ENCODE measurements around the gene REG1B. TPM values are rescaled to one million over a fixed set of nuclear protein-coding genes. Genes with fewer than 3 reads are reported as not detected.

REG1B gene
- total RNA-seq, 1 experiment from 2014 or later = not detected

DNA sequence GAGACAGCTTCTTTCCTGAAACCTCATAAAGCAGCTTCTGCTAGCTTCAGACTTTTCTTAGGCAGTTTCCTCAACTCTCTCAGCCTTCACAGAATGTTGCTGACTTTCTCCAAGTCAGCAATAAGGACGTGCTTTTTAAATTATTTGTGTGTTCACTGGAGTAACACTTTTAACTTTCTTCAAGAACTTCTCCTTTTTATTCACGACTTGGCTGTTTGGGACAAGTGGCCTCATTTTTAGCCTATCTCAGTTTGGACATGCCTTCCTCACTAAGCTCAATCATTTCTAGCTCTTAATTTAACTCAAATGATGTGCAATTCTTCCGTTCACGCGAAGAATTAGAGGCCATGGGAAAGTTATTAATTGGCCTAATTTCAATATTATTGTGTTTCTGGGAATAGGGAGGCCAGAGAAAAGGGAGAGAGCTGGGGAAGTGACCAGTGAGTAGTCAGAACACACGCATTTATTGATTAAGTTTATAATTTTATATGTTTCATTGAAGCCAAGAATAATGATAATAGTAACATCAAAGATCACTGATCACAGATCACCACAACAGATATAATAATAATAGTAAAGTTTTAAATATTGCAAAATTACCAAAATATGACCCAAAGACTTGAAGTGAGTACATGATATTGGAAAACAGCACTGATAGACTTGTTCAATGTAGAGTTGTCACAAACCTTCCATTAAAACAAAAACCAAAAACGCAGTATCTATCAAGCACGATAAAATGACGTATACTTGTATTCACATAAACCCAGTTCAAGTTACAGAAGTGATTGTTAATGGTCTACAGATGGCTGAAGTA is 37.3 kb upstream of the REG1B start:
- Mint-ChIP-seq H3K27me3 (ENCODE audit: low read depth) (no peaks in the 10 kb centered on the region), H3K4me3 (no peak overlapping the region), H3K9me3 (no peaks in the 10 kb centered on the region), H3K36me3 (ENCODE audit: insufficient read depth in 1 of 3, low read depth in 3 of 3) (no peaks in the 10 kb centered on the region), H3K4me1 (no peaks in the 10 kb centered on the region), H3K27ac (no peak overlapping the region)
- Histone ChIP-seq H3K9ac (ENCODE audit: extremely low read depth, insufficient read length, low read length) (no peak overlapping the region), H2BK12ac (ENCODE audit: insufficient read length, low read depth, low read length) (no peak overlapping the region), H3K4ac (ENCODE audit: low read depth, low read length) (no peak overlapping the region), H3K27me3 (ENCODE audit: insufficient read depth, low read length) (no peaks in the 10 kb centered on the region), H4K91ac (ENCODE audit: insufficient read length, low read depth, low read length) (no peak overlapping the region), H3K14ac (ENCODE audit: insufficient read depth, low read length) (no peak overlapping the region), H3K18ac (ENCODE audit: insufficient read length, low read depth, low read length) (no peak overlapping the region), H2AK5ac (ENCODE audit: insufficient read length, low read length) (no peak overlapping the region), H3K56ac (ENCODE audit: insufficient read length, low read depth, low read length) (no peak overlapping the region), H3K79me1 (ENCODE audit: insufficient read depth, low read depth, low read length, poor library complexity, severe bottlenecking) (no peaks in the 10 kb centered on the region), H3K9me3 (ENCODE audit: control insufficient read depth, low read depth, low read length) (no peaks in the 10 kb centered on the region), H4K8ac (replicated peaks; ENCODE audit: insufficient read length, low read depth, low read length) (no peak overlapping the region), H2BK5ac (ENCODE audit: insufficient read length, low read length) (no peak overlapping the region), H4K5ac (ENCODE audit: insufficient read length, low read depth, low read length) (no peak overlapping the region), H3K27ac (ENCODE audit: insufficient read length, low read depth, low read length) (no peak overlapping the region), H3K4me2 (ENCODE audit: insufficient read depth, insufficient read length, low read length) (no peak overlapping the region), H2AFZ (ENCODE audit: low read length) (no peak overlapping the region), H3K79me2 (ENCODE audit: insufficient read depth, low read length) (no peaks in the 10 kb centered on the region), H4K20me1 (ENCODE audit: control insufficient read depth, insufficient read depth, insufficient read length) (no peaks in the 10 kb centered on the region), H2BK20ac (ENCODE audit: low read depth, low read length, poor library complexity, severe bottlenecking) (no peak overlapping the region), H3K4me1 (ENCODE audit: insufficient read depth, low read length) (no peaks in the 10 kb centered on the region), H2BK15ac (ENCODE audit: low read depth, low read length) (no peak overlapping the region), H3K23ac (ENCODE audit: insufficient read length, low read depth, low read length) (no peak overlapping the region), H3T11ph (ENCODE audit: low read length) (no peak overlapping the region), H3K23me2 (ENCODE audit: insufficient read length, low read depth, low read length, poor library complexity, severe bottlenecking) (no peaks in the 10 kb centered on the region), H2BK120ac (ENCODE audit: low read depth, low read length, poor library complexity, severe bottlenecking) (no peak overlapping the region)
- TF ChIP-seq CTCF (conservative IDR thresholded peaks at IDR 0.05) = no peak
- DNase-seq = no peak
- no CpG with 5 or more reads among the region's 9 CpGs for WGBS (ENCODE audit: extremely low coverage, insufficient read length, low lambda C conversion rate)

Measured in H9 (cell line).